ENCODE results near the gene CNOT2. TPM values are rescaled to one million over a fixed set of nuclear protein-coding genes. Genes with fewer than 3 reads are reported as not detected.

CNOT2 gene
- total RNA-seq, 1 experiment from 2014 or later, result 82.9 TPM

DNA sequence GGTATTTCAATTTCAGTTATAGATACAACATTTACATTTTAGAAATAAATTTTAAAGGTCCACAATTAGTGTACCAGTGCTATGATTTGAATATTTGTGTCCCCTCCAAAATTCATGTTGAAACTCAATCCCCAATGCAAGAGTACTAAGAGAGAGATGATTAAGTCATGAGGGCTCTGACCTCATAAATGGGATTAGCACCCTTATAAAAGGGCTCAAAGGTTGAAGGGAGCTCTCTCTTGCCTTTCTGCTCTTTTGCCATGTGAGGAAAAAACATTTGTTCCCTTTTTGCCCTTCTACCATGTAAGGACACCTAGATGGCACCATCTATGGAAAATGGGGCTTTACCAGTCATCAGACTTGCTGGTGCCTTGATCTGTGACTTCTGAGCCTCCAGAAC is 25.8 kb upstream of the CNOT2 start:
- Histone ChIP-seq H3K56ac (ENCODE audit: insufficient read length, low read depth, low read length) (no peak overlapping the region), H4K8ac (replicated peaks; ENCODE audit: insufficient read length, low read depth, low read length) (no peak overlapping the region), H3K23ac (ENCODE audit: insufficient read length, low read depth, low read length) (no peak overlapping the region), H2BK5ac (ENCODE audit: insufficient read length, low read length) (no peak overlapping the region), H3T11ph (ENCODE audit: low read length) (no peak overlapping the region), H3K4me1 (ENCODE audit: insufficient read depth, low read length) (no peaks in the 10 kb centered on the region), H3K79me2 (ENCODE audit: insufficient read depth, low read length) (no peaks in the 10 kb centered on the region), H4K20me1 (ENCODE audit: control insufficient read depth, insufficient read depth, insufficient read length) (no peaks in the 10 kb centered on the region), H2BK120ac (ENCODE audit: low read depth, low read length, poor library complexity, severe bottlenecking) (no peak overlapping the region), H2AFZ (ENCODE audit: low read length) (no peak overlapping the region), H4K5ac (ENCODE audit: insufficient read length, low read depth, low read length) (no peak overlapping the region), H3K9me3 (ENCODE audit: control insufficient read depth, low read depth, low read length) (no peaks in the 10 kb centered on the region), H3K27me3 (ENCODE audit: insufficient read depth, low read length) (no peaks in the 10 kb centered on the region), H3K4ac (ENCODE audit: low read depth, low read length) (no peak overlapping the region), H3K79me1 (ENCODE audit: insufficient read depth, low read depth, low read length, poor library complexity, severe bottlenecking) (no peaks in the 10 kb centered on the region), H2BK15ac (ENCODE audit: low read depth, low read length) (no peak overlapping the region), H2BK12ac (ENCODE audit: insufficient read length, low read depth, low read length) (no peak overlapping the region), H3K23me2 (ENCODE audit: insufficient read length, low read depth, low read length, poor library complexity, severe bottlenecking) (no peaks in the 10 kb centered on the region), H3K4me2 (ENCODE audit: insufficient read depth, insufficient read length, low read length) (no peak overlapping the region), H2BK20ac (ENCODE audit: low read depth, low read length, poor library complexity, severe bottlenecking) (no peak overlapping the region), H4K91ac (ENCODE audit: insufficient read length, low read depth, low read length) (no peak overlapping the region), H3K18ac (ENCODE audit: insufficient read length, low read depth, low read length) (no peak overlapping the region), H3K9ac (ENCODE audit: extremely low read depth, insufficient read length, low read length) (no peak overlapping the region), H3K27ac (ENCODE audit: insufficient read length, low read depth, low read length) (no peak overlapping the region), H3K14ac (ENCODE audit: insufficient read depth, low read length) (no peak overlapping the region), H2AK5ac (ENCODE audit: insufficient read length, low read length) (no peak overlapping the region)
- H3K27me3 Mint-ChIP-seq (ENCODE audit: low read depth), result no peaks in the 10 kb centered on the region
- peaks cover 16 to 31% (median 17%) of the 10 kb centered on the region in 3 experiments for H3K36me3 Mint-ChIP-seq (ENCODE audit: insufficient read depth in 1 of 3, low read depth in 3 of 3)
- H3K4me3 Mint-ChIP-seq, result no peak overlapping the region
- peaks cover 17 to 30% of the 10 kb centered on the region in 2 experiments for H3K9me3 Mint-ChIP-seq
- H3K4me1 Mint-ChIP-seq, result no peaks in the 10 kb centered on the region
- TF ChIP-seq, protein P1, sequence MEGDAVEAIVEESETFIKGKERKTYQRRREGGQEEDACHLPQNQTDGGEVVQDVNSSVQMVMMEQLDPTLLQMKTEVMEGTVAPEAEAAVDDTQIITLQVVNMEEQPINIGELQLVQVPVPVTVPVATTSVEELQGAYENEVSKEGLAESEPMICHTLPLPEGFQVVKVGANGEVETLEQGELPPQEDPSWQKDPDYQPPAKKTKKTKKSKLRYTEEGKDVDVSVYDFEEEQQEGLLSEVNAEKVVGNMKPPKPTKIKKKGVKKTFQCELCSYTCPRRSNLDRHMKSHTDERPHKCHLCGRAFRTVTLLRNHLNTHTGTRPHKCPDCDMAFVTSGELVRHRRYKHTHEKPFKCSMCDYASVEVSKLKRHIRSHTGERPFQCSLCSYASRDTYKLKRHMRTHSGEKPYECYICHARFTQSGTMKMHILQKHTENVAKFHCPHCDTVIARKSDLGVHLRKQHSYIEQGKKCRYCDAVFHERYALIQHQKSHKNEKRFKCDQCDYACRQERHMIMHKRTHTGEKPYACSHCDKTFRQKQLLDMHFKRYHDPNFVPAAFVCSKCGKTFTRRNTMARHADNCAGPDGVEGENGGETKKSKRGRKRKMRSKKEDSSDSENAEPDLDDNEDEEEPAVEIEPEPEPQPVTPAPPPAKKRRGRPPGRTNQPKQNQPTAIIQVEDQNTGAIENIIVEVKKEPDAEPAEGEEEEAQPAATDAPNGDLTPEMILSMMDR (conservative IDR thresholded peaks at IDR 0.05), result no peak
- no peak overlapping the region for H3K27ac Mint-ChIP-seq
- no peak for DNase-seq

Measured in H9 (cell line).